HG03196 (cell line): Measurements from ENCODE around the gene PTGFRN.
"Not testable (repeated sequence)": the region's sequence is repeated elsewhere in the genome, so short reads cannot be mapped to it uniquely, and the experiment has no call there.

ENCODE experiments used
- ATAC-seq: cut with Tn5 transposase; IDR thresholded peaks from one replicate; pipeline ENCODE4 v1.9.1; 2021; ENCODE audit not compliant: unreplicated experiment

Gene PTGFRN

DNA sequence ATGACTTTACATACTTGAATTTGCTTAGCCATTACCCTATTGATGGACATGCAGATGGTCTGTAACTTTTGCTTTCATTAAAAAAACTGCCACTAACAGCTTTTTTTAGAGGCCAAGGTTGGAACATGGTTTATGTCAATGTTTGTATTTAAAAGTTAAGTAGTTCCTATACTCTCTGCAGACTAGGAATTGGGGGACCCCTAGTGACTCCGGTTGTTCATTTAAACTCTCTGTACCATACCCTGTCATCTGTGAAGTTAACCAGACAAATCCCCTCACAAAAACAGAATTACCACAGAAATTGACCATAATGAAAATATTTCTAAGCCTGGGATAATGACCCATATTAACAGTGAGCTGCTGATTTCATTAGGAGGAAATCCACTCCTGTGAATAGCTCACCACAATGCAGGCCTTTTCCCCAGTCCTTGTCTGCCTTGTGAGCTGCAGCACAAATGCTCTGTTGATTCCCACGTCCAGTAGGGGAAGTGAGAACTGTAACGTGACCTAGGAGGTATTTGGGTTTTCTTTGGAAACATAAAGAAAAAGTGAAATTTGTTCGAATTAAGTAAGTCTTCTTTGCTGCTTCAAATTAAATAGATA is 61.6 kb downstream of the PTGFRN start:
- no peak for ATAC-seq

GRCh38 chr1:116971965-116972673 is 62.4 kb downstream of the PTGFRN start:
- ATAC-seq, result no peak

GRCh38 chr1:116972674-116973030 is 62.9 kb downstream of the PTGFRN start:
- ATAC-seq, result no peak

DNA sequence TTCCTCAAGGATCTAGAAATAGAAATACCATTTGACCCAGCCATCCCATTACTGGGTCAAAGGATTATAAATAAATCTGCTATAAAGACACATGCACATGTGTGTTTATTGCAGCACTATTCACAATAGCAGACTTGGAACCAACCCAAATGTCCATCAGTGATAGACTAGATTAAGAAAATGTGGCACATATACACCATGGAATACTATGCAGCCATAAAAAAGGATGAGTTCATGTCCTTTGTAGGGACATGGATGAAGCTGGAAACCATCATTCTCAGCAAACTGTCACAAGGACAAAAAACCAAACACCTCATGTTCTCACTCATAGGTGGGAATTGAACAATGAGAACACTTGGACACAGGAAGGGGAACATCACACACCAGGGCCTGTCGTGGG is 70.6 kb downstream of the PTGFRN start:
- not testable (repeated sequence) for ATAC-seq

GRCh38 chr1:116981521-116982037 is 71.9 kb downstream of the PTGFRN start:
- no peak for ATAC-seq

GRCh38 chr1:116982319-116983004 is 72.7 kb downstream of the PTGFRN start:
- no peak for ATAC-seq

DNA sequence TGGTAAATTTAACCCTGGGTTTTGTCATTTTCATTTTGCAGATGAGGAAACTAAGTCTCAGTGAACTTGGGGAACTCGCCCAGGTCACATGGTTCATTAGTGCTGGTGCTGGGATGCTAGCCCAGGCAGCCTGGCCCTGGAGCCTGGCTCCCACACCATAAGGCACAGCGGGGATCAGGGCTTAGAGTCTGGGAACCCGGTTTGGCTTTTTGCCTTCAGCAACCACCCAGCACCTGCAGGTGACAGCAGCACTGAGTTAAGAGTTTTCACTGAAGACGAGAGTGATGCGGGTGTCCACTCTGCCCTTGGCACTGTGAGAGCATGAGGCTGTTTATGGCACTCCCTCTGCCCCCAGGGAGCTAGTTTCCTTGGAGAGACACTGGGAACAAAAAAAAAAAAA is 73.4 kb downstream of the PTGFRN start:
- ATAC-seq, result no peak

DNA sequence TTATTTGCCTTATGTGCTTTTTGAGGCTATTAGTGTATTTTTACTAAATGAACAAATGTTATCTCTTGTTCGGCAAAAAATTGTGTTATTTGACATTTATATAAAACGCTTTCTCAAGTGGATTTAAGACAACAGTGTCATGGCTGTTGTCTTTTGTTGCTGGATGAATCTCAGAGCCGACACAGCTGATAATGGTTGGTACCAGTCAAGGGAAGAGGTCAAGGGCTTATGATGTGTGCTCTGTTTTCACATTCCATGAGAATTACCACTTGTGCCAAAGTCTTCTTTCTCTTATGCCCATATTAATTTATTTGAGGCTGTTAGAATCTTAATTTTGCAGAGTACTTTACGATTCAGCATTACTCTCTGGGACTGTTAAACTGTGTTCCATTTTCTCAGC is 74.0 kb downstream of the PTGFRN start:
- ATAC-seq, result no peak

- no peak for ATAC-seq
These were observed 74.9 kb downstream of the PTGFRN start for GRCh38 chr1:116984406-116985160.

- ATAC-seq, result no peak
These were observed 76.9 kb downstream of the PTGFRN start for GRCh38 chr1:116986421-116987255.

DNA sequence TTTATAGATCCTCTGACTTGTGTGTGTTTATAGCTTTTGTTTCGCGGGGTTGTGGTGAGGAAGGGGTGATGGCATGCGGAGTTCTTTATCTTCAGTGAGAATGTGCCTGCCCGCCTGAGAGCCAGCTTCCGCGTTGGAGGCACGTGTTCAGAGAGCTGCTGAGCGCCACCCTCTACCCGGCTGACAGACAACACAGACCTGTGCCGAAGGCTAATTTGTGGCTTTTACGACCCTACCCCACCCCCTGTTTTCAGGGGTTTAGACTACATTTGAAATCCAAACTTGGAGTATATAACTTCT is 77.5 kb downstream of the PTGFRN start:
- no peak for ATAC-seq

GRCh38 chr1:116988248-116988647 is 78.5 kb downstream of the PTGFRN start:
- no peak for ATAC-seq

DNA sequence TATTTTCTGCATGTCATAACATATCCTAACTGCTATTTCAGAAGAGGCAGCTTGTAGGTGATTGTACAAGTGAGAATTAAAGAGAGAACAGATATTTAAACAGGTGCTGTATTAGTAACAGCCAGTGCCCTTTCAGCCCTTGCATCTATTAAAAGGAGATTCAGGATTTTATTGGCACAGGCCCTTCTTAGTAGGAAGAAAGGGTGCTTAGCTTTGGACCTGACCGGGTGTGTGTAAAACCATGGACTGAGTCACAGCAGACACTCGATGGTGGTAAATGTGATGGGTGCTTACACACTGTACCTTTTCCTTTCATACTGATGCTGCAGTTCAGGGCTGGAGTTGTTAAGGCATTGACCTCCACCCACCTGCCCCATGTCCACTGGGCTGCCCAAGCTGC is 79.2 kb downstream of the PTGFRN start:
- no peak for ATAC-seq

DNA sequence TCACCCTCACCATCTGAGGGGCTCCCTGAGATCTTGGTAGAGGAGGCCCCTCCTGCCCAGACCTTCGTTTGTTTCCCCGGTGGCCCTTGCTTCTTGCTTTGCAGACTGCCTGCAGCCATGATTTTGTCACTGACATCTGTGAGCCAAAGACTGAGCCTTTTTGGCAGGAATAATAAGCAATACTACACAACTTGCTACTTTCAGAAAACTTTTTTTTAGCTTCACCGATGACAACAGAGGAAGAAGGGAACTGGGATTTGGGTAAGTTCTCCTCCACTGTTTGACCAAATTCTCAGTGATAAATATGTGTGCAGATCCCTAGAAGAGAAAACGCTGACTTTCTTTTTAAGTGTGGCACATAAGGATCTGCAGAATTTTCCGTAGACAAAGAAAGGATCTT is 80.1 kb downstream of the PTGFRN start:
- no peak for ATAC-seq

GRCh38 chr1:116990612-116991151 is 81.0 kb downstream of the PTGFRN start:
- no peak for ATAC-seq

DNA sequence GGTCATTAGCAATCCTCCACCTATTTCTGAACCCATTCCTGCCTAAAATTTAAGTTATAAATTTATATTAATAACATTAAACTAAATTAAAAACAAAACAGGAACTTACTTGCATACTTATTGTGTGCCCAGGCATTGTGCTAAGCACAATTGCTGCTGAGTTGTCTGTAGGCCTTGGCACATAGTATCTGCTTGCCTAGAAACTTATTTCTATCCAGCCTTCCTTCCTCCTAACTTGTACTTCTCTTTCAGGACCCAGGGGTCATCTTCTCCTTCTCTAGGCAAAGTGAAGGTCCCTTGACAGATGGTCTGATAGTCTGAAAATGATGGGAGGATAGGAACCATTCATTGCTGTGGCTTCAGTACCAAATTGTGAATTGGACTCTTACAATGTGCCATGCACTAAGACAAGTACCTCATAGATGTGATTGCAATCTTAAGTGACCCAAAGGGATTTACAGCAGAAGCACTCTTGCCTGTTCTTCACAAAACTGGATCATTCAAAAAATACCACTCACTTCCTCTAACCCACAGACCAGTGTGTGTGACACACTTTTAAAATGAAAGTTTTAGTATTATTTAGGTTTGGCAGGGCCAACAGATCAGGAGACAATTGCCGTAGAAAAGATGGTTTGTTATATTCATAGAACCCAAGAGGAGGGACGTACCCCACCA is 81.6 kb downstream of the PTGFRN start:
- no peak for ATAC-seq

DNA sequence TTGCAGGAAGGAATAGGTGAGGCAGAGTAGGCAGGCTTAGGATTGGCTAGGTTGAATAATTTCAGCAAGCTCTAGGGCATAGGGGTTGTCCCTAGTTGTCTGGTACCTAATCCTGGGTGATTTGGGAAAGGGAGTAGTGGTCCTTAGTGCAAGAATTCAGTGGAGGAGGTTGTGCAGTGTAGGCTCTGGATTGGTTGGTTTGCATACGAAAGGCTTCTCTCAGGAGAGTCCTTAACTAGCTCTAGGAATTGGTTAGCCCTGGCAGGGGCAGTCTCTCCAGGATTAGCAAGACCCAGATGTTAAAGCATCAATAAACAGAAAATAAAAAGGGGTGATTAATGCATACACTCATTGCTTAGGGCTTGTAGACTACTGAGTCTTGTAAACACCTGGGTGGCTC is 82.2 kb downstream of the PTGFRN start:
- no peak for ATAC-seq

GRCh38 chr1:116993286-116993685 is 83.6 kb downstream of the PTGFRN start:
- no peak for ATAC-seq

DNA sequence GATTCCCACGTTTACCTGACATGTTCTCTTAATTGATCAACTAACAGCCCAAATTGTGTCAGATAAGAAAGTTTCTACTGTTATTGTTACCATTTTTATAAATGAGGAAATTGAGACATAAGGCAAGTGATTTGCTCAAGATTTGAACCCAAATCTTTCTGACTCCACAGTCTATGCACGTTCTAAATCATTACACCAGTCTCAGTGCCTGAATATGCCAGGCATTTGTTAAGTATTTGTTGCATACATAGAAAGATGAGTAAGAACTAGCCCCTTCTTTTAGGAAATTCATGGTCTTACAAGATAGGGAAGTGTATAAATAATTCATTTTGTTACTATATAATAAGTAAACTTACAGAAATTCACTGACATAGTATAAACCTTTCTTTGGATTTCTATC is 84.7 kb downstream of the PTGFRN start:
- no peak for ATAC-seq

DNA sequence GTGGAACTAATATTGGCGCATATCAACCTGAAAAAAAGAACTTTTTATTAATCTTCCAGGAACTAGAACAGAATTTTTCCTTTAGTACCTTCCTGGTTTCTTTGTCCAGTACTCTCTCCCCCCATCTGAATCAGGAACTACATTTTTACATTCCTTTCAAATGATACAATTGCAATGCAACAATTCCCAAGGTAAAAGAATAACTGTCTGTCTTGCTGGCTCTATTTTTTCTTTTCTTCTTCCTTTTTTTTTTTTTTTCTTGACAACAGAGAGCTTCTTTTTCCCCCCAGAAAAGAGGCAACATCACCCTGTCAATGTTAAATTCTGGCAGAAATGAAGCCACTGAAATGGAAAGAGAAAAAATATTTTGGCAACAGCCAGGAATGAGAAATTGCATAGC is 87.3 kb downstream of the PTGFRN start:
- ATAC-seq, result no peak
